Loucy (cell line): ENCODE data around the gene SDF2L1.

Experiments
- H2AFZ ChIP-seq: fragments of 200-600 bp; sonication (generic); 2 replicates; pipeline ENCODE4 v1.6.0; 2016; ENCODE audit warnings: antibody characterized with exemption, mild to moderate bottlenecking, low read length, moderate library complexity
- H3F3A ChIP-seq: fragments of 200-600 bp; 2 replicates; pipeline ENCODE4 v1.6.0; 2016; ENCODE audit warnings: antibody characterized with exemption, low read depth, mild to moderate bottlenecking
- H3K27me3 ChIP-seq: fragments of 200-600 bp; sonication (generic); 2 replicates; pipeline ENCODE4 v1.6.1; 2014; ENCODE audit warnings: low read length, mild to moderate bottlenecking; ENCODE audit not compliant: insufficient read depth, poor library complexity, severe bottlenecking
- H3K36me3 ChIP-seq: fragments of 200-600 bp; sonication (generic); 2 replicates; pipeline ENCODE4 v1.6.1; 2016; ENCODE audit warnings: low read length; ENCODE audit not compliant: insufficient read depth
- H3K4me1 ChIP-seq: fragments of 200-600 bp; sonication (generic); 2 replicates; pipeline ENCODE4 v1.5.1; 2014; ENCODE audit warnings: low read length, mild to moderate bottlenecking; ENCODE audit not compliant: insufficient read depth, poor library complexity, severe bottlenecking
- H3K4me2 ChIP-seq: fragments of 200-600 bp; sonication (generic); 2 replicates; pipeline ENCODE4 v1.6.0; 2014; ENCODE audit warnings: antibody characterized with exemption, low read length, low read depth, mild to moderate bottlenecking; ENCODE audit not compliant: poor library complexity, severe bottlenecking
- H3K4me3 ChIP-seq: fragments of 200-600 bp; sonication (generic); 2 replicates; pipeline ENCODE4 v1.5.1; 2014; ENCODE audit warnings: low read length, mild to moderate bottlenecking, mixed read lengths; ENCODE audit not compliant: poor library complexity, severe bottlenecking
- H3K79me2 ChIP-seq: fragments of 200-600 bp; sonication (generic); 2 replicates; pipeline ENCODE4 v1.6.1; 2014; ENCODE audit warnings: low read length; ENCODE audit not compliant: insufficient read depth
- H3K9ac ChIP-seq: fragments of 200-600 bp; sonication (generic); 2 replicates; pipeline ENCODE4 v1.6.0; 2014; ENCODE audit warnings: mild to moderate bottlenecking, low read depth, low read length, moderate library complexity; ENCODE audit not compliant: poor library complexity, severe bottlenecking
- H3K9me2 ChIP-seq: fragments of 200-600 bp; sonication (generic); replicated peaks from 2 replicates; pipeline ENCODE4 v1.6.1; 2016; ENCODE audit warnings: low read depth, low read length, mixed read lengths
- H3K9me3 ChIP-seq: fragments of 200-600 bp; sonication (generic); 2 replicates; pipeline ENCODE4 v1.6.1; 2014; ENCODE audit warnings: mild to moderate bottlenecking, antibody characterized with exemption, low read length, low read depth; ENCODE audit not compliant: insufficient read depth
- H4K20me1 ChIP-seq: fragments of 200-600 bp; sonication (generic); 2 replicates; pipeline ENCODE4 v1.6.0; 2014; ENCODE audit warnings: antibody characterized with exemption, low read length, mild to moderate bottlenecking; ENCODE audit not compliant: insufficient read depth, poor library complexity, severe bottlenecking
- EZH2phosphoT487 ChIP-seq: fragments of 200-600 bp; IDR thresholded peaks from 2 replicates; pipeline ENCODE4 v1.6.1; 2018; ENCODE audit warnings: antibody characterized with exemption, mild to moderate bottlenecking, moderate library complexity, borderline replicate concordance
- TF ChIP-seq, protein P1 (sequence below): fragments of 200-600 bp; sonication (generic); conservative IDR thresholded peaks from 2 replicates; pipeline ENCODE4 v1.5.1; 2014; ENCODE audit warnings: mild to moderate bottlenecking, antibody characterized with exemption, low read length

SDF2L1 gene

DNA sequence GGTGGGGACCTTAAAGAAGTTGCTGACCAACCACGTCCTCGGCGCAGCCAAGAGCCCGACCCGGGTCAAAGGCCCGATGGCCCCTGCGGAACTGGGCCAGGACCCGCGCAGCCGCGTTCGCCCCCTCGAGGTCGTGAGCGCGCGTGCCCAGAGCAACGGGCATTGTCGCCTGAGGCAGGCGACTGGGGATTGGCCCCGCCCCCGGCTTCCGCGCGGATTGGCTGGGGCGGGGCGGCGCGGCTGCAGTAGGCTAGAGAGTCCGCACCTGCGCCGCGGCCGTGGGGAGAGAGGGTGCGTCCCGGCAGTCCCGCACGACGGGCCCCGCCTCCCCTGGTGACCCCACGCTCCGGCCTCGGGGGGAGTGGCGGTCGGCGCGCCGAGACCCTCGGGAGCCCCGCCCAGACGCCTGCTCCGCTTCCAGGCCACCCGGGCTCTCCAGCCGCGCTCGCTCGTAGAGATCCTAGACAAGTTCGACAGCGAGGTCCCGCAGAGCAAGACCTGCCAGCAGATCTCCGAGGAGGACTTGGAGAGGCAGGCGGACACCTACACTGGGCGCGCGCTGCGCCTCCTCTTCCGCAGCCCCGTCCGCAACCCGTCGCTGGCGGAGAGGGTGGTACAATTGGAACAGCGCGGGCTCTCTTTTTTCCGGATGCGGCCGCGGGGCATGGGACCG lies 15.4 kb downstream of the SDF2L1 start:
- Histone ChIP-seq H2AFZ (peak overlapping the region; percentile 90), H4K20me1 (no peaks in the 10 kb centered on the region), H3K4me3 (peak overlapping the region; percentile 86), H3K36me3 (peaks cover 10% of the 10 kb centered on the region; the same call in 1 of the 2 replicates), H3K4me1 (peaks cover 35% of the 10 kb centered on the region), H3K4me2 (peak overlapping the region; percentile 94), H3K9ac (peak overlapping the region; percentile 81), H3K9me3 (no peaks in the 10 kb centered on the region), H3K9me2 (no peaks in the 10 kb centered on the region), H3K79me2 (peaks cover 32% of the 10 kb centered on the region), H3F3A (peaks cover 15% of the 10 kb centered on the region), H3K27me3 (peaks cover 2% of the 10 kb centered on the region)
- TF ChIP-seq, protein P1, sequence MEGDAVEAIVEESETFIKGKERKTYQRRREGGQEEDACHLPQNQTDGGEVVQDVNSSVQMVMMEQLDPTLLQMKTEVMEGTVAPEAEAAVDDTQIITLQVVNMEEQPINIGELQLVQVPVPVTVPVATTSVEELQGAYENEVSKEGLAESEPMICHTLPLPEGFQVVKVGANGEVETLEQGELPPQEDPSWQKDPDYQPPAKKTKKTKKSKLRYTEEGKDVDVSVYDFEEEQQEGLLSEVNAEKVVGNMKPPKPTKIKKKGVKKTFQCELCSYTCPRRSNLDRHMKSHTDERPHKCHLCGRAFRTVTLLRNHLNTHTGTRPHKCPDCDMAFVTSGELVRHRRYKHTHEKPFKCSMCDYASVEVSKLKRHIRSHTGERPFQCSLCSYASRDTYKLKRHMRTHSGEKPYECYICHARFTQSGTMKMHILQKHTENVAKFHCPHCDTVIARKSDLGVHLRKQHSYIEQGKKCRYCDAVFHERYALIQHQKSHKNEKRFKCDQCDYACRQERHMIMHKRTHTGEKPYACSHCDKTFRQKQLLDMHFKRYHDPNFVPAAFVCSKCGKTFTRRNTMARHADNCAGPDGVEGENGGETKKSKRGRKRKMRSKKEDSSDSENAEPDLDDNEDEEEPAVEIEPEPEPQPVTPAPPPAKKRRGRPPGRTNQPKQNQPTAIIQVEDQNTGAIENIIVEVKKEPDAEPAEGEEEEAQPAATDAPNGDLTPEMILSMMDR: peak; percentile 29; the same call in 1 of the 2 replicates
- no peak for TF ChIP-seq EZH2phosphoT487

DNA sequence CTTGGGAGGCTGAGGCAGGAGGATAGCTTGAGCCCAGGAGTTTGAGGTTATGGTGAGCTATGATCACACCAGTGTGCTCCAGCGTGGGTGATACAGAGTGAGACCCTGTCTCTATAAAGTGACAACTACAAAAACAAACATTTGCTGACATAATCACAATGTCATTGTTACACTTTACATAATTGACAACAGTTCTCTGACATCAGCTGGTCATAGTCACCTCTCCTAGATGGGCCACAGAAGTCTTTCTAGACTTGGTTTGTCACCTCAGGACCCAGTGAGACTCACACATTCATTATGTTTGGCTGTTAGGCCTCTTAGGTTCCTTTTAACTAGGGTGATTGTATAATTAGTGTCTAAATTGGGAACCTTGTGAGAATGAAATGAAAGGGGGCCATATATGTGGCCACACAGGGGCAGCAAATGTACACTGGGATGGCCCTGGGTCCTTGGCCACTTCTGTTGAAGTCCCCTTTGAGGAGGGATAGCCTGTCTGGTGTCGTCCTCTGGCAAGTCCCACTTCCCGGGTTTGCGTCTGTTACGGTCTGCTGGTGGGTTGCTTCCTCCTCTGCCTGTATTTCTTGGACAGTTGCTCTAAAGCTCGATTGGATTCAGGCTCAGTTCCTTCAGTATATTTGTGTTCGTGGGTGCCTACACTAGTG lies 17.9 kb downstream of the SDF2L1 start:
- H3F3A ChIP-seq: peaks cover 15% of the 10 kb centered on the region
- H2AFZ ChIP-seq: no peak overlapping the region
- peaks cover 22% of the 10 kb centered on the region for H3K4me1 ChIP-seq
- no peak overlapping the region for H3K4me3 ChIP-seq
- no peak overlapping the region for H3K9ac ChIP-seq
- no peaks in the 10 kb centered on the region for H3K36me3 ChIP-seq
- no peaks in the 10 kb centered on the region for H3K9me2 ChIP-seq
- H3K4me2 ChIP-seq: no peak overlapping the region
- H4K20me1 ChIP-seq: no peaks in the 10 kb centered on the region
- H3K79me2 ChIP-seq: peaks cover 13% of the 10 kb centered on the region; the same call in 1 of the 2 replicates
- H3K27me3 ChIP-seq: no peaks in the 10 kb centered on the region
- TF ChIP-seq, protein P1: no peak
- no peak for TF ChIP-seq EZH2phosphoT487
- no peaks in the 10 kb centered on the region for H3K9me3 ChIP-seq

- Histone ChIP-seq H3K9ac (no peak overlapping the region), H3K4me1 (peaks cover 22% of the 10 kb centered on the region), H3K4me2 (no peak overlapping the region), H3K9me3 (no peaks in the 10 kb centered on the region), H3K4me3 (no peak overlapping the region), H3K9me2 (no peaks in the 10 kb centered on the region), H3K79me2 (peaks cover 13% of the 10 kb centered on the region; the same call in 1 of the 2 replicates), H4K20me1 (no peaks in the 10 kb centered on the region), H3K36me3 (no peaks in the 10 kb centered on the region), H3F3A (peaks cover 13% of the 10 kb centered on the region), H2AFZ (no peak overlapping the region), H3K27me3 (no peaks in the 10 kb centered on the region)
- TF ChIP-seq EZH2phosphoT487: no peak
- TF ChIP-seq, protein P1: no peak
Observed at GRCh38 chr22:21660904-21661303, 18.8 kb downstream of the SDF2L1 start.
